Endothelial cell of umbilical vein (primary cell): ENCODE results near the gene NAV3. TPM values are rescaled to one million over a fixed set of nuclear protein-coding genes. Genes with fewer than 3 reads are reported as not detected.

Experiments
- BruUV-seq: library from RNA; stranded (reverse); fragments of 400-500 nt; replicated peaks from 2 replicates; lab custom pipeline; 2021; lab: Mats Ljungman, UMichigan
- CTCF ChIA-PET: fragments of 300-600, 350-600 bp; sonication (Branson Sonifier 250); formaldehyde crosslinking; loops from one replicate; lab custom pipeline; 2021; ENCODE audit warnings: antibody characterized with exemption, inconsistent platforms; lab: Charles Lee
- POLR2A ChIA-PET: fragments of 300-600, 350-600 bp; sonication (Branson Sonifier 250); formaldehyde crosslinking; loops from one replicate; lab custom pipeline; 2021; ENCODE audit warnings: antibody characterized with exemption, inconsistent platforms; lab: Charles Lee
- DNase-seq: peaks from one replicate; pipeline ENCODE4 v3.0.0-alpha.2; 2011; ENCODE audit warnings: low read depth, low spot score
- FAIRE-seq: peaks from 2 replicates; lab custom pipeline; 2011; peaks lifted over from hg19 to GRCh38; lab: Jason Lieb, UNC
- H2AFZ ChIP-seq: 2 replicates; pipeline ENCODE4 v1.6.0; 2012; ENCODE audit warnings: low read depth, low read length, control low read depth, inconsistent platforms
- H3K27ac ChIP-seq: 2 replicates; pipeline ENCODE4 v1.5.1; 2011; ENCODE audit warnings: low read depth, mild to moderate bottlenecking, control low read depth, low read length, moderate library complexity; ENCODE audit not compliant: insufficient read depth
- H3K27me3 ChIP-seq, 2 experiments: 2 replicates each; pipeline versions ENCODE4 v1.6.0 to v1.6.1; 2011; ENCODE audit warnings: low read length in 2 of 2, mixed read lengths in 1 of 2; ENCODE audit not compliant: control insufficient read depth in 2 of 2, insufficient read depth in 2 of 2
- H3K36me3 ChIP-seq, 2 experiments: 2 replicates in 1 of 2; 3 replicates in 1 of 2; pipeline ENCODE4 v1.5.1; 2011; ENCODE audit warnings: low read length in 2 of 2, mild to moderate bottlenecking in 1 of 2, moderate library complexity in 1 of 2; ENCODE audit not compliant: control insufficient read depth in 2 of 2, insufficient read depth in 2 of 2; ENCODE audit errors: extremely low read depth in 1 of 2
- H3K4me1 ChIP-seq: 3 replicates; pipeline ENCODE4 v1.5.1; 2011; ENCODE audit warnings: mild to moderate bottlenecking, low read length; ENCODE audit not compliant: control insufficient read depth, insufficient read depth; ENCODE audit errors: extremely low read depth
- H3K4me2 ChIP-seq: 2 replicates; pipeline ENCODE4 v1.6.1; 2011; ENCODE audit warnings: low read length, control low read depth, mixed read lengths; ENCODE audit not compliant: insufficient read depth
- H3K4me3 ChIP-seq, 3 experiments: fragments of 200-600 bp in 1 of 3; sonication (generic), shearing (Covaris generic) in 1 of 3; replicated peaks in 1 of 3; 2 replicates each; pipeline ENCODE4 v1.5.1; 2011 to 2016; ENCODE audit warnings: control low read depth in 3 of 3, low read length in 3 of 3, mild to moderate bottlenecking in 2 of 3, inconsistent platforms in 1 of 3, low read depth in 1 of 3, moderate library complexity in 1 of 3; ENCODE audit not compliant: insufficient read depth in 1 of 3
- H3K79me2 ChIP-seq: 2 replicates; pipeline ENCODE4 v1.6.0; 2012; ENCODE audit warnings: low read length, inconsistent platforms; ENCODE audit not compliant: control insufficient read depth, insufficient read depth
- H3K9ac ChIP-seq: replicated peaks from 2 replicates; pipeline ENCODE3; 2011; ENCODE audit warnings: low read length, control low read depth; ENCODE audit not compliant: insufficient read depth; ENCODE audit errors: extremely low read depth
- H3K9me1 ChIP-seq: replicated peaks from 3 replicates; pipeline ENCODE4 v1.6.0; 2011; ENCODE audit warnings: mild to moderate bottlenecking, low read length; ENCODE audit not compliant: control insufficient read depth, insufficient read depth; ENCODE audit errors: extremely low read depth
- H3K9me3 ChIP-seq: replicated peaks from 2 replicates; pipeline ENCODE4 v1.5.1; 2012; ENCODE audit warnings: low read length, inconsistent platforms; ENCODE audit not compliant: control insufficient read depth, insufficient read depth
- H4K20me1 ChIP-seq: replicated peaks from 2 replicates; pipeline ENCODE3; 2011; ENCODE audit warnings: mild to moderate bottlenecking, low read length; ENCODE audit not compliant: control insufficient read depth, insufficient read depth; ENCODE audit errors: extremely low read depth
- EZH2 ChIP-seq: IDR thresholded peaks from 2 replicates; pipeline ENCODE4 v1.6.1; 2012; ENCODE audit warnings: borderline replicate concordance, low read depth, mild to moderate bottlenecking, moderate library complexity, low read length, inconsistent platforms; ENCODE audit not compliant: severe bottlenecking
- FOS ChIP-seq: IDR thresholded peaks from 2 replicates; pipeline ENCODE4 v1.6.1; 2011; ENCODE audit warnings: mild to moderate bottlenecking, low read length, moderate library complexity, borderline replicate concordance; ENCODE audit not compliant: insufficient read depth
- GATA2 ChIP-seq: IDR thresholded peaks from 2 replicates; pipeline ENCODE4 v1.7.0; 2011; ENCODE audit warnings: low read depth, mild to moderate bottlenecking, moderate library complexity, mixed read lengths, low read length; ENCODE audit not compliant: insufficient read length, insufficient read depth
- JUN ChIP-seq: IDR thresholded peaks from 2 replicates; pipeline ENCODE4 v1.6.1; 2011; ENCODE audit warnings: borderline replicate concordance, low read depth; ENCODE audit not compliant: insufficient read length, insufficient read depth
- MYC ChIP-seq: IDR thresholded peaks from one replicate; pipeline ENCODE4 v1.6.1; 2011; ENCODE audit warnings: mild to moderate bottlenecking, low read depth, low read length
- POLR2A ChIP-seq: IDR thresholded peaks from 2 replicates; pipeline ENCODE4 v1.6.1; 2012; ENCODE audit warnings: low read depth, mild to moderate bottlenecking, control low read depth, low read length
- POLR2AphosphoS5 ChIP-seq: IDR thresholded peaks from 2 replicates; pipeline ENCODE4 v1.6.1; 2012; ENCODE audit warnings: low read depth, mild to moderate bottlenecking, control low read depth, low read length, moderate library complexity; ENCODE audit not compliant: insufficient read depth
- dilution Hi-C: fragments of 300-500 bp; cut with MboI; formaldehyde crosslinking; loops from one replicate; pipeline ENCODE4 v1.15.0; 2019; ENCODE audit warnings: low sequenced_read_pairs; ENCODE audit not compliant: extremely low pct_ligation_motif_present
- intact Hi-C: fragments of 100-400 bp; cut with micrococcal nuclease; formaldehyde crosslinking; loops from one replicate; pipeline ENCODE4 v1.10.0; 2022
- polyA plus RNA-seq, 4 experiments: library from polyadenylated mRNA; depleted of rRNA in 3 of 4; stranded (reverse) in 3 of 4; unstranded in 1 of 4; fragments of >200 nt; gene quantifications; 2 replicates each; pipeline versions ENCODE4 v1.2.1 to v1.2.3, GENCODE V29; 2011 to 2012; ENCODE audit warnings: missing spikeins in 1 of 4
- total RNA-seq: library from RNA; stranded (reverse); gene quantifications from 2 replicates; pipeline ENCODE4 v1.2.3, GENCODE V29; 2021
- TF ChIP-seq, protein P1 (sequence below): IDR thresholded peaks from 2 replicates; pipeline ENCODE4 v1.6.1; 2011; ENCODE audit not compliant: insufficient read depth, insufficient read length
- TF ChIP-seq, protein P2 (sequence below), 2 donors: IDR thresholded peaks; 1 replicate in 1 of 2; 2 replicates in 1 of 2; pipeline ENCODE4 v1.5.1; 2011; ENCODE audit warnings: low read length in 2 of 2, mild to moderate bottlenecking in 2 of 2, moderate library complexity in 2 of 2, control low read depth in 1 of 2, inconsistent platforms in 1 of 2, low read depth in 1 of 2; ENCODE audit not compliant: insufficient read depth in 1 of 2; ENCODE audit errors: extremely low read depth in 1 of 2

Gene NAV3
- total and polyA plus RNA-seq, 2 donors (not counting 3 experiments of a cell fraction or from before 2014, with no cell fraction given): 6.7 to 40.1 TPM

DNA sequence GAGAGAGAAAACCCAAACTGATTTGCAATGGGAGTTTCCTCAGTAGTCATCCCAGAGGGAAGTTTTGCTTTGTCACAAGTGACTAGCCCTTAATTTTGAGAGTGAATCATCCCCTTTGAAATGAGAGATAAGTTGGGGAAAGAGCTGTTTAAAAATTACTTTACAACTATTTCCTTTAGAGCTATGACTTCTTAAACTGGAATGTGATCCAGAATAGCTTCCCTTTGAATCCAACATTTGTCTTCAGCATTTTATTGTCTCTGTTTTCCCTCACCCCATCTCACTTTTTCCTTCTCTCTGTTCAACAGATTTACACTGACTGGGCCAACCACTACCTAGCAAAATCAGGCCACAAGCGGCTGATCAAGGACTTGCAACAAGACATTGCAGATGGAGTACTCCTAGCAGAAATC, 109.3 kb downstream of the NAV3 start:
- no peaks in the 10 kb centered on the region for H3K36me3 ChIP-seq
- H3K9me3 ChIP-seq: no peaks in the 10 kb centered on the region
- intact Hi-C loops (loop anchor here (1.0 to 5.0 kb wide), 4 partner anchors 41 to 878 kb away; no protein-coding TSS in a partner anchor), dilution Hi-C loops (no loop called here)
- H3K9me1 ChIP-seq: no peaks in the 10 kb centered on the region
- H3K4me1 ChIP-seq: peaks cover 39% of the 10 kb centered on the region
- H3K9ac ChIP-seq: peak overlapping the region; percentile 97
- FAIRE-seq: peak; percentile 70
- H3K4me3 ChIP-seq: peak overlapping the region in 2 of 3 experiments; percentile 70 to 90
- peak; percentile 84 for DNase-seq
- CTCF ChIA-PET: interaction anchor here (0.7 to 2.6 kb wide), 10 partner anchors 12 to 215 kb away, joined by 3 to 17 read pairs (median 4); partner anchors contain the start of gene NAV3
- peaks cover 45% of the 10 kb centered on the region for H3K79me2 ChIP-seq
- peak overlapping the region; percentile 63 for H2AFZ ChIP-seq
- H4K20me1 ChIP-seq: no peaks in the 10 kb centered on the region
- POLR2A ChIA-PET: no interaction called here
- BruUV-seq: no TSS peak
- no peaks in the 10 kb centered on the region for H3K27me3 ChIP-seq
- H3K27ac ChIP-seq: peak overlapping the region; percentile 95
- peak overlapping the region; percentile 100 for H3K4me2 ChIP-seq
- peak; percentile 81 for TF ChIP-seq JUN
- TF ChIP-seq, protein P1, sequence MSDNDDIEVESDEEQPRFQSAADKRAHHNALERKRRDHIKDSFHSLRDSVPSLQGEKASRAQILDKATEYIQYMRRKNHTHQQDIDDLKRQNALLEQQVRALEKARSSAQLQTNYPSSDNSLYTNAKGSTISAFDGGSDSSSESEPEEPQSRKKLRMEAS: no peak
- TF ChIP-seq POLR2AphosphoS5: peak; percentile 67
- peak; percentile 97 for TF ChIP-seq FOS
- TF ChIP-seq POLR2A: peak; percentile 57
- TF ChIP-seq, protein P2, sequence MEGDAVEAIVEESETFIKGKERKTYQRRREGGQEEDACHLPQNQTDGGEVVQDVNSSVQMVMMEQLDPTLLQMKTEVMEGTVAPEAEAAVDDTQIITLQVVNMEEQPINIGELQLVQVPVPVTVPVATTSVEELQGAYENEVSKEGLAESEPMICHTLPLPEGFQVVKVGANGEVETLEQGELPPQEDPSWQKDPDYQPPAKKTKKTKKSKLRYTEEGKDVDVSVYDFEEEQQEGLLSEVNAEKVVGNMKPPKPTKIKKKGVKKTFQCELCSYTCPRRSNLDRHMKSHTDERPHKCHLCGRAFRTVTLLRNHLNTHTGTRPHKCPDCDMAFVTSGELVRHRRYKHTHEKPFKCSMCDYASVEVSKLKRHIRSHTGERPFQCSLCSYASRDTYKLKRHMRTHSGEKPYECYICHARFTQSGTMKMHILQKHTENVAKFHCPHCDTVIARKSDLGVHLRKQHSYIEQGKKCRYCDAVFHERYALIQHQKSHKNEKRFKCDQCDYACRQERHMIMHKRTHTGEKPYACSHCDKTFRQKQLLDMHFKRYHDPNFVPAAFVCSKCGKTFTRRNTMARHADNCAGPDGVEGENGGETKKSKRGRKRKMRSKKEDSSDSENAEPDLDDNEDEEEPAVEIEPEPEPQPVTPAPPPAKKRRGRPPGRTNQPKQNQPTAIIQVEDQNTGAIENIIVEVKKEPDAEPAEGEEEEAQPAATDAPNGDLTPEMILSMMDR (IDR thresholded peaks at IDR 0.05; ENCODE audit: extremely low read depth in 1 of 2, insufficient read depth in 1 of 2, low read depth in 1 of 2, low read length in 2 of 2): no peak
- no peak for TF ChIP-seq MYC
- TF ChIP-seq EZH2: no peak
- TF ChIP-seq GATA2: peak; percentile 83
